ENCODE results near the gene ICAM3.

DNA sequence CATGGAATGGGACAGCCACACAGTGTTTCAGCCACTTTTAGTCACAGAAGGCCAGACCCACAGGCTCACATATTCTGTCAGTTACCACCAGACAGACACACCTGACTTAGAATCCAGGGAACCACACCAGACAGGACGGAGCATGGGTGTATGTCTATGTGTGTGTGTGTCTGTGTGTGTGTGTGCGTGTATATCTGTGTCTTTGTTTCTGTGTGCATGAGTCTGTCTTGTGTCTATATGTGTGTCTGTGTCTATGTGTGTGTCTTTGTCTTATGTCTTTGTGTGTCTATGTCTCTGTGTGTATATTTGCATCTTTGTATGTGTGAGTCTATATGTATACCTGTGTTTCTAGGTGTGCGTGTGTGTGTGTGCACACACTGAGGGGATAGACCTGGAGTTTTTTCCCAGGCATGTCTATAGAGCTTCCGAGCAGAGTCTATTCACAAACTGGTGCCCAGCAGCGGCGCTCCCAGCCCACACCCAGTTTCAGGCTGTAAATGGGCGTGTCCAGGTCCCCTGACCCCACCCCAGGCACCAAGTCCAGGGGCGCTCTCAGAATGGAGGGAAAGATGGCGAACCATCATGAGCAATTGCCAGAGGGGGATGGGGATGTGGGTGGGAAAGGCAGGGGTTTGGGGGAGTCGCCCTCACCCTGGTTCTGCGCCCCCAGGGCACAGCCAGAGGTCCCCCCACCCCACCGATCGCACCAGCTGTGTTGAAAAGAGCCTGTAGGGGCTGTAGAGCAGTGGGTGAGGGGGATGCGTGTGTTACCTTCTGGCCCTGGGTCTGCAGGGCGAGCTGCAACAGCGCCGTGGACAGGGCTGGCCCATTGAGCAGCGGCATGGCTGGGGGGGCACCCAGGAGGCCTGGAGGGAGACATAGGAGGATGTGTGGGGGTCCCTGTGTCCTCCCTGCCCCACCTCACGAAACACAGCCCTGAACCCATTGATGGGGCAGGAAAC lies 17.3 kb downstream of the ICAM3 start:
- TF ChIP-seq L3MBTL2 (conservative IDR thresholded peaks at IDR 0.05): no peak
- TF ChIP-seq HDGF (IDR thresholded peaks at IDR 0.05; ENCODE audit: borderline replicate concordance): no peak
- TF ChIP-seq SP1 (IDR thresholded peaks at IDR 0.05): no peak
- no peak for TF ChIP-seq FOXK2 (IDR thresholded peaks at IDR 0.05)
- TF ChIP-seq ARNT (IDR thresholded peaks at IDR 0.05): no peak
- TF ChIP-seq ELF4 (IDR thresholded peaks at IDR 0.05): no peak
- TF ChIP-seq ZNF384 (IDR thresholded peaks at IDR 0.05): no peak
- no peak for TF ChIP-seq FOXM1 (IDR thresholded peaks at IDR 0.05; ENCODE audit: borderline replicate concordance)
- TF ChIP-seq TARDBP (IDR thresholded peaks at IDR 0.05): no peak
- no peak for TF ChIP-seq NFRKB (IDR thresholded peaks at IDR 0.05)
- TF ChIP-seq BHLHE40 (IDR thresholded peaks at IDR 0.05; ENCODE audit: borderline replicate concordance): no peak
- TF ChIP-seq FOXA1 (IDR thresholded peaks at IDR 0.05): no peak

All from HEK293T (cell line).